ENCODE results near the gene NDUFB8.

NDUFB8 gene

GRCh38 chr10:100565206-100565985, 35.7 kb upstream of the NDUFB8 start:
- no peak for DNase-seq (ENCODE audit: low read depth)
- TF ChIP-seq MYC (IDR thresholded peaks at IDR 0.05; ENCODE audit: low read depth, low read length) (no peak), POLR2A (IDR thresholded peaks at IDR 0.05; ENCODE audit: extremely low read depth, insufficient read length) (no peak)
- no peak overlapping the region for H3K4me3 ChIP-seq (ENCODE audit: low read depth, low read length)

DNA sequence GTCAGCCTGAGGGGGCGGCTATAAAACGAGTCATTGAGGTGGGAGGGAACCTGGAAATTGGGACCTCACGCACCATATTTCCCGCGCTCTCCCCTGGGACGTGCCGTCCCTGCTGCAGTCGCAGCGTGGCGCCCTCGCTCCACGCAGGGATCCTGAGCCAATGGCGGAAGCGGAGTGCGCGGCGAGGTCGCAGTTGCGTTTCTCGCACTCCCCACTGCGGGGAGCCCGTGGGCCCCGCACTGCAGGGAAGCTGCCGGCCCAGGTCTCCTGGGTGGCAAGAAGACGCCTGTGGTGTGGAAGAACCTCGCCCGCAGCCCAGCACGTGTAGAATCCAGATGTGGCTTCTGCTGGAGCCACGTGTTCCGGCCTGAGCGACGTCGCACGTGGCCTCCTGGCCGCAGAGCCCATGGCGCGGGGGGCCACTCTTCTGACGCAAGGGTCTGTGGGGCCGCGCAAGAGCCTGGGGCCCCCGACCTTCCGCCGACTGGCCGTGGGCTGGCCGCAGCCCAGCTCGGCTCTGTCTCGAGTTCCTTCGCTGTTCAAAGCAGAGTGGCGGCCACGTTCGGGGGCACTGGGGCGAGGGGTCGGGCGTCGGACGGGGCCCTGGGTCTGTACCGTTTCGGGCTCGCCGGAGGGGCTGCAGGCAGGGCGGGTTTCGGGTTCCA, 32.5 kb upstream of the NDUFB8 start:
- TF ChIP-seq, protein P1, sequence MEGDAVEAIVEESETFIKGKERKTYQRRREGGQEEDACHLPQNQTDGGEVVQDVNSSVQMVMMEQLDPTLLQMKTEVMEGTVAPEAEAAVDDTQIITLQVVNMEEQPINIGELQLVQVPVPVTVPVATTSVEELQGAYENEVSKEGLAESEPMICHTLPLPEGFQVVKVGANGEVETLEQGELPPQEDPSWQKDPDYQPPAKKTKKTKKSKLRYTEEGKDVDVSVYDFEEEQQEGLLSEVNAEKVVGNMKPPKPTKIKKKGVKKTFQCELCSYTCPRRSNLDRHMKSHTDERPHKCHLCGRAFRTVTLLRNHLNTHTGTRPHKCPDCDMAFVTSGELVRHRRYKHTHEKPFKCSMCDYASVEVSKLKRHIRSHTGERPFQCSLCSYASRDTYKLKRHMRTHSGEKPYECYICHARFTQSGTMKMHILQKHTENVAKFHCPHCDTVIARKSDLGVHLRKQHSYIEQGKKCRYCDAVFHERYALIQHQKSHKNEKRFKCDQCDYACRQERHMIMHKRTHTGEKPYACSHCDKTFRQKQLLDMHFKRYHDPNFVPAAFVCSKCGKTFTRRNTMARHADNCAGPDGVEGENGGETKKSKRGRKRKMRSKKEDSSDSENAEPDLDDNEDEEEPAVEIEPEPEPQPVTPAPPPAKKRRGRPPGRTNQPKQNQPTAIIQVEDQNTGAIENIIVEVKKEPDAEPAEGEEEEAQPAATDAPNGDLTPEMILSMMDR (IDR thresholded peaks at IDR 0.05; ENCODE audit: low read depth, low read length) = peak; percentile 54
- TF ChIP-seq MAX (IDR thresholded peaks at IDR 0.05; ENCODE audit: low read depth, low read length) = no peak
- no peak overlapping the region for H3K4me3 ChIP-seq (ENCODE audit: low read depth, low read length)
- peak; percentile 74 for DNase-seq (ENCODE audit: low read depth)

DNA sequence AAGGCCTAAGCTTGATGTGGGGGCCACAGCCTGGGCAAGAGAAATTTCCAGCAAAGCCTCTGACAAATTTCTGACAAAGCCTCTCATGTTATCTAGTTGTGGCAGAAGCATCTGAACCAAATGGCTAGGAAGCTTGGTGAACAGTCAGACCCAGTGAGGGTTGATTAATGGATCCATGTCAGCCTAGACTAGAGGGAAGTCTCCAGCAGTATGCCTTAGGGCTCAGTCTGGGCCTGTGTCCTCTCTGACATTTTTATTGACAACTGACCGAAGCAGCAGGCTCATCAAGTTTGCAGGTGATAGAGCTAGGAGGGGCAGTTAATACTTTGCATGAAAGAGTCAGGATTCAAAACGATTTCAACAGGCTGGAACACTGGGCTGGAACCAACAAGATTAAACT, 31.3 kb upstream of the NDUFB8 start:
- TF ChIP-seq POLR2A (IDR thresholded peaks at IDR 0.05; ENCODE audit: extremely low read depth, insufficient read length) = no peak
- TF ChIP-seq MAX (IDR thresholded peaks at IDR 0.05; ENCODE audit: low read depth, low read length) = no peak
- no peak for TF ChIP-seq MYC (IDR thresholded peaks at IDR 0.05; ENCODE audit: low read depth, low read length)
- TF ChIP-seq, protein P1 (IDR thresholded peaks at IDR 0.05; ENCODE audit: low read depth, low read length) = no peak
- no peak overlapping the region for H3K4me3 ChIP-seq (ENCODE audit: low read depth, low read length)
- no peak for DNase-seq (ENCODE audit: low read depth)

DNA sequence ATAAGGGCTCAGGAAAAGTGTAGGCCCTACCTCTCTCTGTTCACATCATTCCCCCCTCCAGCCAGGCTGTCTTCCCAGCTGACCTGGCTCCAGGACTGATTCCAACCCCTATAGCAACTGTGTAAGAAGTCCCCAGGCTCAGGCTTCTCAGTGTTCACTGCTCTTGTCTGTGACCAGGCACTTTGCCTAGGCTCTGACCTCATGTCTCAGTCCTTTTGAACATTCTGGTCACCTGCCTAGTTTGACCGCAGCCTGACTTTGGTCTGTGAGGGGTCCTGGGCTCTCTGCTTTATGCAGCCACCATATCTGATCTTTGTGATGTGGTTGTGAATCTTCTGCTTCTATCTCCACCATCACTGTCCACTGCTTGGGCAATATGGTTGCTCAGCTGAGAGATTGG, 30.6 kb upstream of the NDUFB8 start:
- no peak for DNase-seq (ENCODE audit: low read depth)
- TF ChIP-seq MAX (IDR thresholded peaks at IDR 0.05; ENCODE audit: low read depth, low read length) = no peak
- TF ChIP-seq, protein P1 (IDR thresholded peaks at IDR 0.05; ENCODE audit: low read depth, low read length) = no peak
- TF ChIP-seq POLR2A (IDR thresholded peaks at IDR 0.05; ENCODE audit: extremely low read depth, insufficient read length) = no peak
- TF ChIP-seq MYC (IDR thresholded peaks at IDR 0.05; ENCODE audit: low read depth, low read length) = no peak
- H3K4me3 ChIP-seq (ENCODE audit: low read depth, low read length) = no peak overlapping the region

GRCh38 chr10:100554902-100555301, 25.2 kb upstream of the NDUFB8 start:
- TF ChIP-seq MYC (IDR thresholded peaks at IDR 0.05; ENCODE audit: low read depth, low read length) = no peak
- TF ChIP-seq POLR2A (IDR thresholded peaks at IDR 0.05; ENCODE audit: extremely low read depth, insufficient read length) = no peak
- TF ChIP-seq, protein P1 (IDR thresholded peaks at IDR 0.05; ENCODE audit: low read depth, low read length) = no peak
- no peak for TF ChIP-seq MAX (IDR thresholded peaks at IDR 0.05; ENCODE audit: low read depth, low read length)
- DNase-seq (ENCODE audit: low read depth) = no peak
- H3K4me3 ChIP-seq (ENCODE audit: low read depth, low read length) = no peak overlapping the region

DNA sequence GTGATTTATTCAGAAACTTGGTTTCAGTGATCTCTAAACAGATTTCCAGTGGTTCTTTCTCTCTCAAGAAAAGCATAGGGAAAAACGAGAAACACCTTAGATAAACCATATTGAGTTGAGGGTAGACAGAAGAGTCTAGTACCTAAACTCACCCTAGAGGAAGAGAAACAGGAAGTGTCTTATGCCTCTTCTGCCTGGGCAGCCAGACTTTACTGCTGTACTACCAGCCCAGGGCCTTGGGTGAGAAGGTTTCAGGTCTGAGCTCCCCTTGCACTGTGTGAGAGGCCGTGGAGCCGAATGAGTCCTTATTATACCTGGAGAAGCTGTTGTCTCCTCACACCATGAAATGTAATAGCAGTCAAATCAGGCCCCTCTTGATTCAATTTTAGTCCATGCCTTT, 24.3 kb upstream of the NDUFB8 start:
- DNase-seq (ENCODE audit: low read depth) = no peak
- no peak overlapping the region for H3K4me3 ChIP-seq (ENCODE audit: low read depth, low read length)
- TF ChIP-seq, protein P1 (IDR thresholded peaks at IDR 0.05; ENCODE audit: low read depth, low read length) = no peak
- TF ChIP-seq MYC (IDR thresholded peaks at IDR 0.05; ENCODE audit: low read depth, low read length) = no peak
- no peak for TF ChIP-seq MAX (IDR thresholded peaks at IDR 0.05; ENCODE audit: low read depth, low read length)
- no peak for TF ChIP-seq POLR2A (IDR thresholded peaks at IDR 0.05; ENCODE audit: extremely low read depth, insufficient read length)
